ENCODE data around the gene PARP3. TPM values are rescaled to one million over a fixed set of nuclear protein-coding genes. Genes with fewer than 3 reads are reported as not detected.
"Not testable (repeated sequence)": the region's sequence is repeated elsewhere in the genome, so short reads cannot be mapped to it uniquely, and the experiment has no call there.

Gene PARP3
- polyA plus RNA-seq, 5 donors = 16.3 to 24.2 (median 20.1) TPM

DNA sequence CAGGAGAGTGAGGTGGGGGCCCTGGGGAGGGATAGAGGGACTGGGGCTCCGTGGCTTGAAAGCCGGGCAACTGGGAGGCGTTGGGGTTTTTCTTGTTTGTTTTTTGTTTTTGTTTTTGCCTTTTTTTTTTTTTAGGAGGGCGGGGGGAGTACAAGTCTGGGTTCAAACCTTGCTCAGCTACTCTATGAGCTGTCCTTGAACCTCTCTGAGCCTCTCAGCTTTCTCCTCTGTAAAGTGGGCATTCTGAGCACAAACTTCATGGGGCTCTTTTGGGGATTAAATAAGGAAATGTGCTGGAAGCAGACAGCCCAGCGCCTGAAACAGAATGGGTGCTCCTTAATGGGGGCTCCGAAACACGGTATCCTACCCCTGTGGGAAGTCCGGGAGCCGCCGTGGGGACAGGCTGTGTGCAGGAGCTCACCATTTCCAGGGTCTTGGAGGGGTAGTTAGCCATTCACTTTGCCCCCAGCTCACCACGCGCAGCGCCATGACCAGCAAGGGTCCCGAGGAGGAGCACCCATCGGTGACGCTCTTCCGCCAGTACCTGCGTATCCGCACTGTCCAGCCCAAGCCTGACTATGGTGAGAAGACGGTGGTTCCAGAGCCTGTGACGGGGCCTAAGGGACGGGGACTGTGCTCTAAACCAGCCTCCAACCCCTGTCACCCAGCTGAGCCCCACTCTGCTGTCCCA, 41.6 kb downstream of the PARP3 start:
- DNase-seq = no peak

DNA sequence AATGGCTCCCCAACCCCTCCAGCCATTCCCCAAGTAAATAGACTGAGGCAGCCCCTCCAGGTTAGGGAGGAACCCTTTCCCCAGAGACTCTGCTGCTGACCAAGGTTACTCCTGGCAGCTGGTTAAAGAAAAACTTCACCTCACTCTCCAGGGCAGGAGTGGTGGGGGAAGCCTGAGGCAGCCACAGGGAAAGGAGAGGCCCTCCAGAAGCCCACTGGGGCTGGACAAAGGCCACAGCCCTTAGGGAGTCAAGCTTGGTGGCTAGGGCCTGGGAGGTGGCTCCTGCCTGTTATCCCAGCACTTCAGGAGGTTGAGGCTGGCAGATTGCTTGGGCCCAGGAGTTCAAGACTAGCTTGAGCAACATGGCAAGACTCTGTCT, 42.1 kb downstream of the PARP3 start:
- no peak for DNase-seq

DNA sequence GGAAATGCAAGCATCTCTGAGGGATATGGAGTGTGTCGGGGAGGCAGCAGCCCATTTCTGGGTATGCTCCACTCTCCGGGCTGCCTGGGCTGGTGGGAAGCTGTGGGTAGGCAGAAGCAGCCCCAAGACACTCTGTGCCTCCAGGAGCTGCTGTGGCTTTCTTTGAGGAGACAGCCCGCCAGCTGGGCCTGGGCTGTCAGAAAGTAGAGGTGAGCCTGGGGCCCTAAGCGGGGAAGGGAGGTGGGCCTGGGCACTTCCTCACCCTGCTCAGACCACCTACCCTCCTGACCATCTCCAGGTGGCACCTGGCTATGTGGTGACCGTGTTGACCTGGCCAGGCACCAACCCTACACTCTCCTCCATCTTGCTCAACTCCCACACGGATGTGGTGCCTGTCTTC, 42.9 kb downstream of the PARP3 start:
- no peak for DNase-seq

DNA sequence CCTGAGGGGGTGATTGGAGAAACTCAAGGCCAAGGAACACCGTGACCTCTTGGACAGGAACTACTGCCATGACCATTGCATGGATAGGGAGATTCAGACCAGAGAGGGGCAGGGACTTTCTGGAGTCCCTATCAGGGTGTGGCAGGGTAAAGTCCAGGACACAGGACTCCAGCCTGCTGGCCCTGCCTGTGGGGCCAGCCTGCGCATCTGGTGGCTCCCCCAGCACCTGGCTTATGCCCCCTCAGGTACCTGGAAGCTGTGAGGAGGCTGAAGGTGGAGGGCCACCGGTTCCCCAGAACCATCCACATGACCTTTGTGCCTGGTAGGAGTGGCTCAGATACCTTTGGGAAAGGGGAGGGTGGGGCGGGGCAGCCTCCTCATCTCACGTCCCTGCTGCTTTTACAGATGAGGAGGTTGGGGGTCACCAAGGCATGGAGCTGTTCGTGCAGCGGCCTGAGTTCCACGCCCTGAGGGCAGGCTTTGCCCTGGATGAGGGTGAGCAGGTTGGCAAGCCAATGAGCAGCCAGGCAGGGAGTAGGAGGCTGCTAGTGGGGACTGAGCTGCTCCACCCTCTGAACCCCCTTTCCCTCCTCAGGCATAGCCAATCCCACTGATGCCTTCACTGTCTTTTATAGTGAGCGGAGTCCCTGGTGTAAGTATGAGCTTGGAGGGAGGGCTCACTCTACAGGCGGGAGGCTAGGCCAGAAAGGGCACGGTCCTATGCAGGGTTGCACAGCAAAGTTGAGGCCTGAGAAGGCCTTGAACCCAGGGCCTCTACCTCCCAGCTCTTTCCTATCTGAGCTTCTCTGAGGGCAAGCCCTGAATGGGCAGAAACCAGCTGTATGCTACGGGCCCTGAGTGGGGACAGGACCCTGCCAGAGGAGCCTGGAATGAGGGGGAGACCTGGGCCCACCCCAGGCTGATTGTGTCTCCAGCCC, 44.1 kb downstream of the PARP3 start:
- no peak for DNase-seq

DNA sequence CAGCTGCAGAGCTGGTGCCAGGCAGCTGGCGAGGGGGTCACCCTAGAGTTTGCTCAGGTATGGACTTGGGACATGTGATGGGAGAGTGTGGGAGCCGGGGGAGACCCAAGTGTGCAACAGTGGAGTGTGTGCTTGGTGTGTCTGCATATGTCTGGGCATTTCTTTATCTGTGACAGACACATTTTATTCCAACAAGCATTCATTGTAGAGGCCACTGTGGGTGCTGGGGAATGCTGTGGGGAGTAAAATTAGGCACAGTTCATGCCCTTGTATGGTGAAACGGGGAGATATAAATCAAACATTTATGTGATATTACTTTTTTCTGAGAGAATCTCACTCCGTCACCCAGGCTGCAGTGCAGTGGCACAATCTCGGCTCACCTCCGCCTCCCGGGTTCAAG, 45.4 kb downstream of the PARP3 start:
- DNase-seq = no peak

DNA sequence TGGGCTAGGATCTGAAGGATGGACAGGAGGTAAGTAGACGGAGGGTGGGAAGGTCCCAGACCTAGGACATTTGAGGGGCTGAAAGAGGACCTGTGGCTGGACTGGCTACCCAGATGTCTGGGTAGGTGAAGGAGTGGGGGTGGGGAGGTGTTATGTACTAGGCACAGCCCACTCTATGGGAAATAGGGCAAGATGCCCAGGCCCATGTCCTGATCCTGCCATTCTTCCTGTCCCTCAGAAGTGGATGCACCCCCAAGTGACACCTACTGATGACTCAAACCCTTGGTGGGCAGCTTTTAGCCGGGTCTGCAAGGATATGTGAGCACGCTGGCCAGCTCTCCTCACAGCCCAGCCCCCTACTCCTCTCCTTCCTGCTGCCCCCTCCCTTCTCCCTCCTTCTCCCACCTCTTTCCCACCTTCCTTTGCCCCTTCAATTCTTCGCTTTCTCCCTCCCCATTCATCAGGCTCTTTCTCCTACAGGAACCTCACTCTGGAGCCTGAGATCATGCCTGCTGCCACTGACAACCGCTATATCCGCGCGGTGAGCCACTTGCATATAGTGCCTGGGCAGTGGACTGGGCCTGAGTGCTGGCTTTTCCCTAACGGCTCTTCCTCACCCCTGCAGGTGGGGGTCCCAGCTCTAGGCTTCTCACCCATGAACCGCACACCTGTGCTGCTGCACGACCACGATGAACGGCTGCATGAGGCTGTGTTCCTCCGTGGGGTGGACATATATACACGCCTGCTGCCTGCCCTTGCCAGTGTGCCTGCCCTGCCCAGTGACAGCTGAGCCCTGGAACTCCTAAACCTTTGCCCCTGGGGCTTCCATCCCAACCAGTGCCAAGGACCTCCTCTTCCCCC, 46.4 kb downstream of the PARP3 start:
- no peak for DNase-seq

DNA sequence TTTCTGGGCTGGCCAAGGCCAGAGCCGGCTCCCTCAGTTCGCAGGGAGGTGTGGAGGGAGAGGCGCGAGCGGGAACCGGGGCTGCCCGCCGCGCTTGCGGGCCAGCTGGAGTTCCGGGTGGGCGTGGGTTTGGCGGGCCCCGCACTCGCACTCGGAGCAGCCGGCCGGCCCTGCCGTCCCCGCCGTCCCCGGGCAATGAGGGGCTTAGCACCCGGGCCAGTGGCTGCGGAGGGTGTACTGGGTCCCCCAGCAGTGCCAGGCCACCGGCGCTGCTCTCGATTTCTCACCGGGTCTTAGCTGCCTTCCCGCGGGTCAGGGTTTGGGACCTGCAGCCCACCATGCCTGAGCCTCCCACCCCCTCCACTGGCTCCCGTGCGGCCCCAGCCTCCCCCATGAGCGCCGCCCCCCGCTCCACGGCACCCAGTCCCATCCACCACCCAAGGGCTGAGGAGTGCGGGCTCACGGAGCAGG, 48.4 kb downstream of the PARP3 start:
- DNase-seq = not testable (repeated sequence)

DNA sequence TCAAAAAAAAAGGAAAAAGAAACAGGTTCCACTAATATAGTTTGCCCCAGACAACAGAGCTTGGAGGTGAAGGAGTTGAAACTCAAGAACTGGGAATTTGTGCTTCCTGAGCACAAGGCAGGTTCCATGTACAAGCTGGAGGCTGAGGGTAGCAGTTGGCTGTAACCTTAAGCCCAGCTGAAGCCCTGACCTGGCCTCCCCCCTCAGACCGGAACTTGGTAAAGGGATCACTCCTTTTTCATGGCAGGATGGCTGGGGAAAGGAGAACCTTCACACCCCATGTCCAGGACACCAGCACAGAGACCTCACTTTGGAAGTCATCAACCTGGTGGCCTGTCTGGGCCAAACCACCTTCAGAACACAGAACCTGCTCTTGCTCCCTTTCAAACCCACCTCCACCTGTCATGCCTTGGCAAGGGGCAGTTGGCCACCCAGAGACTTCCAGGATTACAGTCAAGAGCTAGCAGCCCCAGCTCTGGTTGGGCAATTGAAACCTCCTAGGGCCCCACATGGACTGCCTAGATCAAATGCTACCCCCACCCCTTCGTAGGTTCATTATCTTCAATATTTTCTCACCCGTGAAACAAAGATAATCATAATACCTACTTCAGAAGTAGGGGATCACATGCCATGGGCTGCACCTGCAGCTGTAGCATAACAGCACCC, 50.0 kb downstream of the PARP3 start:
- no peak for DNase-seq

DNA sequence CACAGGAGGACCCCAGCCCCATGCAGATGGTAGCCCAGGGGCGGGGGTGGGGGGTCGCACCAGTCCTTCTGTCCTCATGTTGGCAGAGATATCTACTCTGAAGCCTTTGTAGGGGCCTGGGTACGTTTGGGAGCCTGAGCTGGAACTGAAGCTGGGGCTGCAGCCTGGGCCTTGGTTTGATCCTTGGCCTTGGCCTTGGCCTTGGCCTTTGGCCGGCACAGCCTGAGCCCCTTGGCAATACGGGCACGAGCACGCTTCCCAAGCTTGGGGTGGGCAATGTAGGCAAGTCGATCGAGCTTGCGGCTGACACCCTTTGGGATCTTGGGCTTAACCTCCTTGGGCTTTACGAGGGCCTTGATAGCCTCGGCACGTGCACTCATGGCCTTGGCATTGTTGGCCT, 51.5 kb downstream of the PARP3 start:
- not testable (repeated sequence) for DNase-seq

DNA sequence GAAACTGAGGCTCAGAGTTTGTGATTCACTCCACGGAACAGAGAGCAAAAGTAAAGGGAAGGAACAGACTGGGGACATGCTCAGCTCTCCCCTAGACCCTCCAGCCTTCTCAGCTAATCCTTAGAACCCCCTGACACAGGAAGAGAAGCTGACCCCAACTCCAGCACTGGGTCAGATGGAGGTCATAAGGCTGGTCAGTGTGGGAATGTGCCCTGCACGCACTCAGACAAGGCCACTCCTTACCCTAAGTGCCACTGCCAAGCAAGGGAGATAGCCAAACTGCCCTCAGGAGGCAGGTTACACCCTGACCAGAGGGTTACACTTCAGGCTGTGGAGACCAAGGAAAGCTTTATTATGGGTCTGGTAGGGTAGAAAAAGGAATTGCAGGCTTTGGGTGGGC, 52.4 kb downstream of the PARP3 start:
- DNase-seq = no peak

DNA sequence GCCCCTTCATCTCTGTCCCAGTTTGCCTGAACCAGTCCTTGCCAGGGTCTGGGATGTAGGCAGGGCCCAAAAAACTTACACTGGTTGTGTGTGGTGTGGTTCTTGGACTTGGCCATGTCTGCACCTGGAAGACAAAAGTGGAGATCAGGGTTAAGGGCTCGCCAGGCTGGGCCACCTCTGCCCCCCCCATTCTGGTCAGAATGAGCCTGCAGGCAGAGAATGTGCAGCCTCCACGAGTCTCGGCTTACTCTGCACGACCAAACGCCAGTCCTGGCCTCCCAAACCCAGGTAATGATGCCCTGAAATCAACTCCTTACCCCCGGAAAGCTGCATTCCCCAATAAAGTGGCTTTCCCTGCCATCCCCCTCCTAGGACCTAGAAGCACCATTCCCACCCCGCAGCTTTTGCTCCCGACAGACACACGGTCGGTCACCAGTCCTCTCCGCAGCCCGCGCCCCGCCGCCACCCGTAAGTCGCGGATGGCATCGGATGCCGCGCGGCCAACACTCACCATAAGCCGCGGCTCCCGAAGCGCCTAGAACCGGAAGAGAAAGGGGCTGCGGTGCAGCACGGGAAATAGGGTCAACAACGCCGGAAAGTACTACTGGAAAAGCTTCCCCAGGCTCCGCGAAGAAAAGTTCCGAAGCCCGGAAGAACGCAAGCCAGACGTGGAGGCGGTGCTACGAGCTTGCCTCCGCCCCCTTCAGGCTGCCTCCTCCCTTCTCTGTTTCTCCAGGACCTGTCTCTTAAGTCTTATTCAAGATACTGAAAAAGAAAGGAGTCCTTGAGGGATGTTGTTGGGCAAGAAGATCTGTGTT, 53.4 kb downstream of the PARP3 start, which contains the start of gene RPL29:
RPL29 (minus strand) TSS at position 550 of the 818 bp plus-strand sequence; CDS start at position 116, 434 bp downstream.
- peak; percentile 91 to 94 for DNase-seq

DNA sequence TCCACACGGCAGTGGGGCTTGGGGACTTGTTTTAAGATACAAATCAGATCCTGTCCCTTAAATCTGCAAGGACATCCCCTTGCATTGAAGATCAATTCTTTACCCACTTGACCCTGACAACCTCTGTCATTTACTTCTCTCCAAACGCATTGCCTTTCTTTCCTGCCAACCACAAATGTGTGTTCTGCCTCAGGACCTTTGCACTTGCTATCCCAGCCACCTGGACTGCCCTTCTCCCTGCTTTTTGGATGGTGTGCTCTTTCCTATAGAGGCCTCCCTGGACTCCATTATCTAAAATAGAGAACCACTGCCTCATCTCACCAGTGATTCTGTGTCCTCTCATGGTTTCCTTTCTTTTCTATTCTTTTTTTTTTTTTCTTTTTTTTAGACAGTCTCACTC, 55.0 kb downstream of the PARP3 start:
- DNase-seq = no peak

DNA sequence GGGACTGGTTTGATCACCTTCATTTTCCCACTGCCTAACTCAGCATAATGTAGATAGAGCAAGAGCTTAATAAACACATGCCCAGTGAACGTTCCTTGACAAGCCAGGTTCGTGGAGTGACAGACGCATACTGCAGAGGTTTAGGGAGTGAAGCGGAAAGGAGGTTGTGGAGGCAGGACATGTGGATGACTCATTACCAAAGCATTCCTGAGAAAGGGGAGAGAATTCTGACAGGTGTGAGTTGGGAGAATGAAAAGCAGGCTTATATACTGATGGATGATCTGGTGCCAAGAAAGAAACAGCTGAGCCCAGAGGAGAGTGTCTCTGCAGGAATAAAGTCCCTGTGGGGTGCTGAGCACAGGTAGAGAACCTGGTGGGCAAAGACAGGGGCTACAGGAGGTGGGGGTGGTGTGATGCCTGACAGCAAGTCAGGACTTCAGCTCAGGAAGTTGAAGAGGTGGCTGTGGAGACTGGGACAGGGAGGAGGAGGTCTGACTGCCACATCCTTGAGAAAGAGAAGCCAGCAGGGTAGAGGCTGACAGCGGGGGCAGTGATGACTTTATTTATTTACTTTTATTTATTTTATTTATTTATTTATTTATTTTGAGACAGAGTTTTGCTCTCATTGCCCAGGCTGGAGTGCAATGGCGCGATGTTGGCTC, 55.9 kb downstream of the PARP3 start:
- no peak for DNase-seq

Other genes starting within 250 kb of the PARP3 start
- 1 to 10 TPM in 2 of 5 donors, under 1 TPM in 3; 0.58 to 1.3 (median 0.89) TPM for gene GRM2, start 235.3 kb upstream of the PARP3 start, polyA plus RNA-seq (ENCODE audit: insufficient read depth in 1 of 5, insufficient read length in 5 of 5, low replicate concordance in 1 of 5)
- not detected for gene IQCF6, start 163.1 kb upstream of the PARP3 start, polyA plus RNA-seq (ENCODE audit: insufficient read depth in 1 of 5, insufficient read length in 5 of 5, low replicate concordance in 1 of 5)
- gene IQCF2, start 80.7 kb upstream of the PARP3 start, polyA plus RNA-seq (ENCODE audit: insufficient read depth in 1 of 5, insufficient read length in 5 of 5, low replicate concordance in 1 of 5) = not detected
- not detected for gene IQCF5, start 66.8 kb upstream of the PARP3 start, polyA plus RNA-seq (ENCODE audit: insufficient read depth in 1 of 5, insufficient read length in 5 of 5, low replicate concordance in 1 of 5)
- under 1 TPM in 1 of 5 donors, not detected in 4; 0.15 TPM for gene IQCF1, start 39.0 kb upstream of the PARP3 start, polyA plus RNA-seq (ENCODE audit: insufficient read depth in 1 of 5, insufficient read length in 5 of 5, low replicate concordance in 1 of 5)
- 10 to 100 TPM; 13.4 to 26.3 (median 18.9) TPM for gene RRP9, start 459 bp upstream of the PARP3 start, polyA plus RNA-seq (ENCODE audit: insufficient read depth in 1 of 5, insufficient read length in 5 of 5, low replicate concordance in 1 of 5)
- under 1 TPM; 0.18 to 0.38 (median 0.28) TPM for gene GPR62, start 13.0 kb downstream of the PARP3 start, polyA plus RNA-seq (ENCODE audit: insufficient read depth in 1 of 5, insufficient read length in 5 of 5, low replicate concordance in 1 of 5)
- 10 to 100 TPM; 35.7 to 67.3 (median 47.7) TPM for gene PCBP4, start 25.1 kb downstream of the PARP3 start, polyA plus RNA-seq (ENCODE audit: insufficient read depth in 1 of 5, insufficient read length in 5 of 5, low replicate concordance in 1 of 5)
- gene ABHD14B, start 31.7 kb downstream of the PARP3 start, polyA plus RNA-seq (ENCODE audit: insufficient read depth in 1 of 5, insufficient read length in 5 of 5, low replicate concordance in 1 of 5) = 10 to 100 TPM; 43.4 to 52.4 (median 50.6) TPM
- gene ABHD14A, start 32.7 kb downstream of the PARP3 start, polyA plus RNA-seq (ENCODE audit: insufficient read depth in 1 of 5, insufficient read length in 5 of 5, low replicate concordance in 1 of 5) = 10 to 100 TPM; 19.3 to 33.6 (median 23.2) TPM
- gene ACY1, start 41.2 kb downstream of the PARP3 start, polyA plus RNA-seq (ENCODE audit: insufficient read depth in 1 of 5, insufficient read length in 5 of 5, low replicate concordance in 1 of 5) = 10 to 100 TPM; 28.7 to 43.1 (median 37.4) TPM
- 1,000 to 10,000 TPM; 1,885 to 2,503 (median 1,910) TPM for gene RPL29, start 53.5 kb downstream of the PARP3 start, polyA plus RNA-seq (ENCODE audit: insufficient read depth in 1 of 5, insufficient read length in 5 of 5, low replicate concordance in 1 of 5)
- gene DUSP7, start 114.2 kb downstream of the PARP3 start, polyA plus RNA-seq (ENCODE audit: insufficient read depth in 1 of 5, insufficient read length in 5 of 5, low replicate concordance in 1 of 5) = 10 to 100 TPM; 17.4 to 24.2 (median 22.2) TPM
- 10 to 100 TPM in 2 of 5 donors, 1 to 10 TPM in 3; 8.5 to 13.2 (median 9.8) TPM for gene POC1A, start 212.1 kb downstream of the PARP3 start, polyA plus RNA-seq (ENCODE audit: insufficient read depth in 1 of 5, insufficient read length in 5 of 5, low replicate concordance in 1 of 5)